ENCODE results near the gene TMC8.

- TF ChIP-seq REST (IDR thresholded peaks at IDR 0.05; ENCODE audit: low read depth) = no peak
- 0 out of 2 replicates have a peak, but pooled peaks have one; percentile 11 for TF ChIP-seq EP300 (IDR thresholded peaks at IDR 0.05; ENCODE audit: borderline replicate concordance)
- TF ChIP-seq ZBTB7A (IDR thresholded peaks at IDR 0.05; ENCODE audit: low read depth) = no peak
- TF ChIP-seq, protein P1, sequence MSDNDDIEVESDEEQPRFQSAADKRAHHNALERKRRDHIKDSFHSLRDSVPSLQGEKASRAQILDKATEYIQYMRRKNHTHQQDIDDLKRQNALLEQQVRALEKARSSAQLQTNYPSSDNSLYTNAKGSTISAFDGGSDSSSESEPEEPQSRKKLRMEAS (IDR thresholded peaks at IDR 0.05) = no peak
Measured at GRCh38 chr17:78172249-78173051, 41.9 kb downstream of the TMC8 start.

Data from Ishikawa (cell line).